Activated naive CD4-positive, alpha-beta T cell treated with anti-CD3 and anti-CD28 coated beads, Interleukin-2, amount 50 U/mL, for 16 hours (primary cell): ENCODE results near the gene LRRC61.
"Not testable (repeated sequence)": the region's sequence is repeated elsewhere in the genome, so short reads cannot be mapped to it uniquely, and the experiment has no call there.

Experiments used
- DNase-seq: peaks from one replicate; pipeline ENCODE4 v3.0.0-alpha.2; 2020

LRRC61 gene

DNA sequence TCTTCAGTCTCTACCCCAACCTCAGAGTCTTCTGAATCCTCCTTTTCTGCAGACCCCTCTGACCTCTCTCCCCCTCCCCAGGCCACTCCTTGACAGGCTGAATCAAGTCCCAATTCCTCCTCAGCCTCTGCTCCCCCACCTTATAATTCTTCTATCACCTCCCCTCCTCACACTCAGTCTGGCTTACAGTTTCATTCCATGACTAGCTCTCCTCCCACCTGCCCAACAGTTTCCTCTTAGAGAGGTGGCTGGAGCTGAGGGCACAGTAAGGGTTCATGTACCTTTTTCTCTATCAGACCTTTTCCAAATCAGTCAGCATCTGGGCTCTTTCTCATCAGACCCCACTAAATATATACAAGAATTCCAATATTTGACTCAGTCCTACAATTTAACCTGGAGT lies 14.6 kb upstream of the LRRC61 start:
- DNase-seq = no peak

DNA sequence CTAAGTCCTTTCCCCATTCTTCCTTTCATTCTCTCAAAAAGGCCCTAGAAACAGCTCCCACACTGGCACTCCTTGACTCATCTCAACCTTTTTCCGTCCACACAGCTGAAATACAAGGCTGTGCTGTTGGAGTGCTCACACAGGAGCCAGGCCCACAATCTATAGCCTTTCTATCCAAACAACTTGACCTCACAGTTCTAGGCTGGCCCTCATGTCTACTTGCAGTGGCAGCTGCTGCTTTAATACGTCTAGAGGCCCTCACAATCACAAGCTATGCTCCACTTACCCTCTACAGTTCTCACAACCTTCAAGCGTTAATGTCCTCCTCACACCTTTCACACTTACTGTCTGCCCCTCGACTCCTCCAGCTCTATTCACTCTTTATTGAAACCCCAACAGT lies 12.0 kb upstream of the LRRC61 start:
- DNase-seq = no peak

DNA sequence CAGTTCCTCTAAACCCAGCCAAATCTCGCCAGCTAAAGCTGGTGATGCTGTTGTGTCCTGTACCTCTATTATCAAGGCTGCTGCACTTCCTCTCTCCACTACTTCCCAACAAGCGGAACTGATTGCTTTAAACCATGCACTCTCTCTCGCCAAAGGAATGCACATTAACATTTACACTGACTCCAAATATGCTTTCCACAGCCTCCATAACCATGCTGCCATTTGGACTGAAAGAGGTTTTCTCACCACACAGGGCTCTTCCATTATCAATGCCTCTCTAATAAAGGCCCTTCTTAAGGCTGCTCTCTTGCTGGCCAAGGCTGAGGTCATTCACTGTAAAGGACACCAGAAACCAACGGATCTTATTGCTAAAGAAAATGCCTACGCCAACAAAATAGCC lies 11.4 kb upstream of the LRRC61 start:
- no peak for DNase-seq

DNA sequence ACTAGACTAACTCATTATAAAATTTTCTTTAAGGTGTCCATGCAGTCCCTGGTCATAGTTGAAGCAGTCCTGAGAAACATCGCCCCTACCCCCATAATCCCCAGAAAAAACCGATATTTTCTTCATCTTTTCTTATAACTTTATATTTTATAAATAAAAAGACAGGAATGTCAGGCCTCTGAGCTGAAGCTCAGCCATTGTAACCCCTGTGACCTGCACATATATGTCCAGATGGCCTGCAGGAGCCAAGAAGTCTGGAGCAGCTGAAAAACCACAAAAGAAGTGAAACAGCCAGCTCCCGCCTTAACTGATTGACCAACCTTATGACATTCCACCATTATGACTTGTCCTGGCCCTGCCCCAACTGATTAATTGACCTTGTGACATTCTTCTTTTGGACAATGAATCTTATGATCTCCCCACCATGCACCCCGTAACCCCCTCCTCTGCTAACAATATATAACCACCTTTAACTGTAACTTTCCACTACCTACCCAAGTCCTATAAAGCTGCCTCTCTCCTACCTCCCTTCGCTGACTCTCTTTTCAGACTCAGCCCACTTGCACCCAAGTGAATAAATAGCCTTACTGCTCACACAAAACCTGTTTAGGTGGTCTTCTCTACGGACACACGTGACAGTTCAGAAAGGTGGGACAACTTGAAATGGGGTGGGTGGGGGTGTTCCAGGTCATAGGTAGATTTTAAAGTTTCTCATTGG lies 10.3 kb upstream of the LRRC61 start:
- not testable (repeated sequence) for DNase-seq

DNA sequence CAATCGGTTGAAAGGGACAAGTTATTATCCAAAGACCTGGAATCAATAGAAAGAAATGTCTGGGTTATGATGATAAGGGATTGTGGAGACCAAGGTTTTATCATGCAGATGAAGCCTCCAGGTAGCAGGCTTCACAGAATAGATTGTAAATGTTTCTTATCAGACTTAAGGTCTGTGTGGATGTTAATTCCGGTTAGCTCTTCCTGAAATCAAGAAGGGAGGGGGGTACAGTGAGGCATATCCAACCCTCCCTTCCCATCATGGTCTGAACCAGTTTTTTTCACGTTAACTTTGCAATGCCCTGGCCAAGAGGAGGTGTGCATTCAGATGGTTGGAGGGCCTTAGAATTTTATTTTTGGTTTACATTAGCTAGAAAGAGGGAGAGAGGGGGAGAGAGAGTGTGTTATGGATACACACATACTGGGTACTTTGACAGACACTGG lies 9.8 kb upstream of the LRRC61 start:
- DNase-seq = no peak

DNA sequence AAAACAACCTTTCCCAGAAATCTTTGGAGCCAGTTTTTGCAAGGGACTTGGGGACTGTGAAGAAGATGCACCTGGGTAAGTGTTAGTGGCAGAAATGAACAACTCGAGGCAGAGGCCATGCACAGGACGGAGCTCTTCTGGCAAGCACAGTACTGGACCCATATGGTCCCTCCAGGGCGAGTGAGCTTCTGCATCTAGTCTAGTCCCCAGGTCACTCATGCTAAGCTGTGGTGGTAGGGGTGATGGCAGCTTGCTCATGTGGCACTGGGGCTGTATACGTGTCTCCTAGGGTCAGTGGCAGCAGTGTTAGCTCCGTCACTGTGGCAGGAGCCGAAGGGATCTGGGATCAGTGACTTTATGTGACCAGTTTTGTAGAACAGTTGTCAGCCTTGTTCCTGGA lies 9.3 kb upstream of the LRRC61 start:
- DNase-seq = no peak

DNA sequence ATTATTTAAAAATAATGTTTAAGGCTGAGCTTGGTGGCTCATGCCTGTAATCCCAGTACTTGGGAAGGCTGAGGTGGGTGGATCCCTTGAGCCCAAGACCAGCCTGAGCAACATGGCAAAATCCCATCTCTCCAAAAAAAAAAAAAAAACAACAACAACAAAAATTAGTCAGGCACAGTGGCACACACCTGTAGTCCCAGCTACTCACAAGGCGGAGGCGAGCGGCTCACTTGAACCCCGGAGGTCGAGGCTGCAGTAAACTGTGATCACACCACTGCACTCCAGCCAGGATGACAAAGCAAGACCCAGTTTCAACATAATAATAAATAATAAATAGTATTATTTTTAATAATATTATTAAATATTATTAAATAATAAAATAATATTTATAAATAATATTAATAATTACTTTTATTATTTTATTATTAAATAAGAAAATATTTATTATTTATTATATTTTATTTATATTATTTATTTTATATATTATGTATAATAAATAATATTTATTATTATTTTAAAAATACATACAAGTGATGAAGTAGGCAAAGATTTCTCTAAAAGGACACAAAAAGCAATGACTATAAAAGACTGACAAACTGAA lies 8.4 kb upstream of the LRRC61 start:
- no peak for DNase-seq

DNA sequence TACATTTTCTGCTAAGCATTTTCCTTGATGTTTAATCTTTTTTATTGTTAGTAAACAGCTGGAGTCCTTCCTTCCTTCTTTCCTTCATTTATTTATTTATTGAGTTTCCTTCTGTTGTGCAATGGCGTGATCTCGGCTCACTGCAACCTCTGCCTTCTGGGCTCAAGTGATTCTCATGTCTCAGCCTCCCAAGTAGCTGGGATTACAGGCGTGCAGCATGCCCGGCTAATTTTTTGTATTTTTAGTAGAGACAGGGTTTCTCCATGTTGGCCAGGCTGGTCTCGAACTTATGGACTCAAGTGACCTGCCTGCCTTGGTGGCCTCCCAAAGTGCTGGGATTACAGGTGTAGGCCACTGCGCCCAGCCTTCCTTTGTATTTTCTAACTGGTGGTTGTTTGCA lies 6.2 kb upstream of the LRRC61 start:
- DNase-seq = not testable (repeated sequence)

DNA sequence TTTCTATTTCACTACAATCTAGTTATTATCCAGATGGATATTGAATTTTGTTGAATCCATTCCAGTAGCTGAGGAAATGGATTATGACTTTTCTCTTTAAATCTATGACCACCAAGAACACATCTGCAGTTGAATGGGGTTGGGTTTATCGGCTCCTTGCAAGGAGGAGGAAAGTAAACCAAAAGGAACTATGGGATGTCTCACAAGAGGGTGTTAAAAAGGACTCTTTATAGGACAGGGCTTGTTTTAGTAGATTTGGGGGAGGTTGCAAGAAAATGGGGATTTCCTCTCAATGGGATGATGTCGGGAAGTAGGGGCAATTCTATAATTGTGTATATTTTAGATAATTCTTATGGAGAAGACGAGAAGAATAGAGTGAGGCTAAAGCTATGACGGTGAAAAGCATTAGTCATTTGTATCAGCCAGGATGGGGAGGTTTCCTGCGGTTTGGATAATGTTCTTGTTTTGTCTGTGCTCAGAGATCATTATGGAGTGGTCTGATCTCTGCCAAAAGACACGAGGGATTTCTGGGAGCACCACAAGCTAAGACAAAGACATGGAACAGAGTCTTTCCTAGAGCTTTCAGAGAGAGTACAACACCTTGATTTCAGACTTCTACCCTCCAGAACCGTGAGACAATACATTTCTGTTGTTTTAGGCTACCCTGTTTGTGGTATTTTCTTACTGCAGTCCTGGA lies 5.3 kb upstream of the LRRC61 start:
- no peak for DNase-seq

DNA sequence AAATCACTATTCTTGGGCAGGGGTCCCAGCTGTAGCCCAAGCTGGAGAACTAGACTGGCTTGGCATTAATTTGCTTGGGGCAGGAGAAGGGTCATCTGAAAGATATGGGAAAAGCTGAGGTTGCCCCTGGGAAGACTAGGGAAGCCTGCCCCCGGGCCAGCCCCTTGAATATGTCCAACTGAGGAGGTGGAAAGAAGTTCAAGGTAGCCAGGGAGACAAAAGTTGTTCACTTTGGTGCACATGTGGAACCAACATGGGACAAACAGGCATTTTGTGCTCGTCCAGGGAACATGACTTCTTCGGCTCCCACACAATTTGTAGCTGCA lies 1.4 kb upstream of the LRRC61 start:
- no peak for DNase-seq

DNA sequence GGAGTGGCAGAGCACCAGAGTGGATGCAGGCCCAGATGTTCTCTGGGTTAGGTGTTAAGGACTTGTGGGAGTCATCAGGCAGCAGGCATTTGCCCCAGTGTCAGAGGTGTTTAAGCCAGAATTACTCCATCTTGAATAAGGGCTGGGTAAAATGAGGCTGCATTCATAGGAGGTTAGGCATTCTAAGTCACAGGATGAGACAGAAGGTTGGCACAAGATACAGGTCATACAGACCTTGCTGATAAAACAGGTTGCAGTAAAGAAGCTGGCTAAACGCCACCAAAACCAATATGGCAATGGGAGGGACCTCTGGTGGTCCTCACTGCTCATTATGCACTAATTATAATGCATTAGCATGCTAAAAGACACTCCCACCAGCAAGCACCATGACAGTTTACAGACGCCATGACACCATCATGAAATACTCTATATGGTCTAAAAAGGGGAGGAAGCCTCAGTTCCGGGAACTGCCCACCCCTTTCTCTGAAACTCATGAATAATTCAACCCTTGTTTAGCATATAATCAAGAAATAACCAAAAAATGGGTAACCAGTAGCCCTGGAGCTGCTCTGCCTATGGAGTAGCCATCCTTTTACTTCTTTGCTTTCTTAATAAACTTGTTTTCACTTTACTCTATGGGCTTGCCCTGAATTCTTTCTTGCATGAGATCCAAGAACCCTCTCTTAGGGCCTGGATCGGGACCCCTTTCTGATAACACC lies 882 bp upstream of the LRRC61 start:
- peak; percentile 44 for DNase-seq

DNA sequence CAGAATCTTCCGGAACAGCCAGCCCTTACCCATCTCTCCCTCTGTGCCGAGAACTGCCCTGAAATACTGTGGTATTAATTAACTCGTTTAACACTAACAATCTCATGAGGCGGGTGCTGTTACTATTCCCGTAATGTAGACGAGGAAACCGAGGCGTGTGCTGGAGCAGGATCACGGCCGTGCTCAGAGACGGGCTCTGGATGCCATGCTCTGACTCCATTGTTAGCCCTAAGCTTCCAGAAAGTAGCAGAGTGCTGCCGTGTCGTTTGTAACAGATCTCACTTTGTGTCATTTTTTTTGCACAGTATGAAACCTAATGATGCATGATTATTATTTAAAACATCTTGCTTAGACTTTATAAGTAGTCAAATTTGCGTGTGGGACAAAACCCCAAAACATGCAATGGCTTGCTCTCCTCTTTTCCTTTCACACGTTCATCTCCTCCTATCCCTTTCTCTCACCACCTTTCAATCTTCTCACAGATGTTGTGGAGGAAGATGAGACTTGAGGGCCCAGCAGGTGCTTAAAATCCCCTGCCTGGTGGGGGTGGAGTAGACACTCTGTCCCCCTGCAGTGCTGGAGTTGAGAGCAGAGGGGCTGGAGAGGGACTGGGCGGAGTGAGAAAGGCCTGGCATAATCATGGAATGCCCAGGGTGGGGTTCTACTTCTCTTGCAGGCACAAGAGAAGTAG lies 672 bp downstream of the LRRC61 start:
- DNase-seq = no peak

DNA sequence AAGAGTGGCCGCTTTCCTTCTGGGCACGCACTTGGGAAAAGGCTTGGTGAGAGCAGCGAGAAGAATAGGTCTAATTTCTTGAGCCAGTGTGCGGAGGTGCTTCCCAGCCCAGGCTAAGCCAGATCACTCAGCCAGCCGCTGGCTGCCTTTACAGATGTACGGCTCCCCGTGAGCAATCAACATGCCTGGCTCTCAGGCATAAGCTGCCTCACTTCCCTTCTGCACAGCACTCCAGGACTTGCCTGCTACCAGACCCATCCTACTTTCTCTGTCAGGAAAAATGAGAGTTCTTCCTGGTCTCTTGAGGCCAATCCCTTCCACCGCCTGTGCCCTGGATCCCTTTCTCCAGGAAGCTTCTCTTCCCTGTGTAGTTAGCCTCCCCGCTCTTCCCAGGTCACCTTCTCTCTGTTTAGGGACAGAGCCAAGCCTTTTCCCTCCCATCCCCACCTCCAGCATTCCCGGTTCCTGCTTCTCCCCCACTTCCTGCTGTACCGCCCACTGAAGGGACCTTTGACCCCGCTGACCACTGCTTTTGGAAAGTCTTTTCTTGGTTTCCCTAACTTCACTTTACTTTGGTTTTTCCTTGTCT lies 1.3 kb downstream of the LRRC61 start:
- DNase-seq = no peak

DNA sequence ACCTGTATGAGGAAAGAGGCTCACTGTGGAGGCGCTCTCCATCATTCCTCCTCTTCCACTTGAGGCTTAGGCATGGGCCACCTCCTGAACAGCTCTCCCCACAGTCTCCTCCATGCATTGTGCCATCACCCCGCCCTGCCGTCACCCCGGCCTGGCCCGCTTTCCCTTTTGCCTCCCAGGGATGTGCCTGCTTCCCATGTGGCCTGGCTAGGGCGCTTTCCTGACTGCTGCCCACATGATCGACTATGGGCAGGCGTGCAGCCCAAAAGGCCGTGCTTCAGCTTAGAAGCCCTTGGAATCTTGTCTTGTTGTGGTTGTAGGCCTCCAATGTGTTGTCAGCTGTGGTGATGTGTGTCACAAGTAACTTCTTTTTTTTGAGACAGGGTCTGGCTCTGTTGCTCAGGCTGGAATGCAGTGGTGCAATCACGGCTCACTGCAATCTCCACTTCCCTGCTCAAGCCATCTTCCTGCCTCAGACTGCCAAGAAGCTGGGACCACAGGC lies 2.0 kb downstream of the LRRC61 start:
- no peak for DNase-seq

DNA sequence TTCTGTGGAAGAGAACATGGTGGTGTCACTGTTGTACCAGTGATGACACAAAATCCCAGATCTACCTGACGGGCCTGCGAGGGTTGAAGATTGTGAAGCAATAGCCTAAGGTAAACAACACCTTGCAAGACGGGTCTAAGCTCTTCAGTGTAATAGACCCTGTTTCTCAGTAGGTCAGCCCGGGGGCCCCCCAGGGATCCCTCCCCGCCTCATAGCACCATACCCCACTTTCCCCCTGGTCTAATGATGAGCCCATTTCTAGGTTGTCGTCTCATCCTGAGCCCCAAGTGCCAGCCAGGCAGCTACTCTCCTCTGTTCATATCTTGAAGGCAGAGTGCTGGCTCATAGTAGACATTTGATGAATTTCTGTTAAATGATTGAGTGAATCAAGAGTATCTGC lies 2.7 kb downstream of the LRRC61 start:
- DNase-seq = no peak

DNA sequence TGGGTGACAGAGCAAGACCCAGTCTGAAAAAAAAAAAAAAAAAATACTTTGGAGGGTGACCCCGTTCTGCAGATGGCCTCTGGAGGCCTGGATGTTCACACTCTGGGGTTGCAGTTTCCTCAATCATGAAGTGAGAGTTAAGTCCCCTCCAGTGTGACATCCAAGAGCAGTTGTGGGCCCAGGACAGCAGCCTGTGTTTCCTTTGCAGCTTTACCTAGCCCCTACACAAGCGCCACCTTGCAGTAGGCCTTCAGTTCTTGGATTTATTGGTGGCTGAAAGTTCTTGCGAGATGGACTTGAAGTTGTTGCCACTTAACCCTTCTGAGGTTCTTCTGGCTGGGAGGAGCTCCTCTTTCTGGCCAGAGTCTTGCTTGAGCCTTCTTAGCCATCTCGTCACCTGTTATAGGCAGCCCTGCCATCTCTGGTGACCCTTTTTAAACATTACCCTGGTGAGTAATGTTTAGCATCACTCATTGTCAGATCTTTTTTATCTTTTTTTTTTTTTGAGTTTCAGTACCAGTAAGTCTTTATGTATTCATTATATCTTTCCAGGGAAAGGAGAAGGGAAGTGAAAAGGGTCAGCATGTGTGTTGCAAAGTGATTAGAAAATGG lies 3.6 kb downstream of the LRRC61 start:
- DNase-seq = no peak

DNA sequence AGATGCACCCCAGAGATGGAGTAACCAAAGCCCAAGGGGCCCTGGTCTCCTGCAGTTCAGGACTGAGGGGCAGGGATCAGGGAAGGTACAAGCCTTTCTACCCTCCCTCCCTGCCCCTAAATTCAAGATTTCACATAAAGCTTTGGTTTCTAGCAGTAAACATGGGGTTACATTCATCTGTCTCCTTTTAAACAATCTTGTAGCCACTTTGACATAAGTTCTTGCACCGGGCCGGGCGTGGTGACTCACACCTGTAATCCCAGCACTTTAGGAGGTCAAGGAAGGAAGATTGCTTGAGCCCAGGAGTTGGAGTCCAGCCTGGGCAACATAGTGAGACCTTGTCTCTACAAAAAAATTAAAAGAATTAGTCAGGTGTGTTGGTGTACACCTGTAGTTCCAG lies 4.2 kb downstream of the LRRC61 start:
- DNase-seq = no peak

DNA sequence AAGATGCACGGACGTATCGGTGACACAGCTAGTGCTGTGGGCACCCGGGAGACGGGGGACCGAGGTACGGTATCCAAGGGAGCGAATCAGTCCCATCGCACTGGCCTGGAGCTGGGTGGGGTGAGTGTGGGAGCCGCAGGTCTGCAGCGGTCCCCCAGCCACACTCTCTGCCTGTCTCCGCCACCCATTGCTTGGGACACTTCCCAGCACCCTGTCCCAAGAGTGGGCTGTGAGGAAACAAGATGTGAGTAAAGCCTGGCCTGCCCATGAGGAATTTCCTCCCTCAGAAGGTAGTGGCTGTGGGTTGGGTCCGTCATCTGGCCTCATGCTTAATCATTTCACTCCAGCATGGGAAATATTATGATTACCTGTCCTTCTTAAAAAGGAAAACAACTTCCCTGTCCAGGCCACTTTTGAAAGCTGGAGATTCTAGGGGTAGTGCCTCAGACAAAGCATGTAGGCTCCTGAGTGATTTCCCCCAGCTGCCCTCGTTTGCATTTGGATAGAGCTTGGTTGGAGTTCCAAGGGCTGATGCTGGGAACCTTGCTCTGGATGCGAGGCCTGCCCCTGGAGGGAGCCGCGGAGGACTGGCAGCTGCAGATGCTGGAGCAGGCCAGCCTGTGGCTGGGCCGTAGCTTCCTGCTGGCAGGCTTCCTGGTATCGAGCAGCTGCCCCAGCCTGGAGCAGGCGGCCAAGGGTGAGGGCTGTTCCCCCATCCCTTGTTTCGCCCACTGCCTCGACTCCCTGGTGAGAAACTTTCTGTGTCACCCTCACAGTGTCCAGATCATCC lies 6.4 kb downstream of the LRRC61 start:
- no peak for DNase-seq

DNA sequence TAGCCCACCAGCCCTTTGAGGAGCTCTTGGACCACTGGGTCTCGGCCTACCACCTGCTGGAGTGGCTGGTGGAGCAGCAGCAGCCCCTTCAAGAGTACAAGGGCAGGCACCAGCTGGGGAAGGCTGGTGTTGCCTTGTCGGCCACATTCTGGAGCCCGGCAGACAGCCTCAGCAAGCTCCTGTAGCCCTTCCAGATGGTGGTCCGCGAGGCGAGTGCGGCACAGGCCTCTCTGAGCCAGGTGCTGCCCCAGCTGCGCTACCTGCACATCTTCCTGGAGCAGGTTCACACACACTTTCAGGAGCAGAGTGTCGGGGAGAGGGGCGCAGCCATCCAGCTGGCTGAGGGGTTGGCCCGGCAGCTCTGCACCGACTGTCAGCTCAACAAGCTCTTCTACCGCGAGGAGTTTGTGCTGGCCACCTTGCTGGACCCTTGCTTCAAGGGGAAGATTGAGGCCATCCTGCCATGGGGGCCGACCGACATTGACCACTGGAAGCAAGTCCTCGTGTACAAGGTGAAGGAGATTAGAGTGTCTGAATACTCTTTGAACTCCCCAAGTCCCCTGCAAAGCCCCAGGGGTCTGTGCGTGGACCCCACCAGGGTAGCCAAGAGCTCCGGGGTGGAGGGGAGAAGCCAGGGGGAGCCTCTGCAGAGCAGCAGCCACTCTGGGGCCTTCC lies 7.2 kb downstream of the LRRC61 start:
- no peak for DNase-seq

DNA sequence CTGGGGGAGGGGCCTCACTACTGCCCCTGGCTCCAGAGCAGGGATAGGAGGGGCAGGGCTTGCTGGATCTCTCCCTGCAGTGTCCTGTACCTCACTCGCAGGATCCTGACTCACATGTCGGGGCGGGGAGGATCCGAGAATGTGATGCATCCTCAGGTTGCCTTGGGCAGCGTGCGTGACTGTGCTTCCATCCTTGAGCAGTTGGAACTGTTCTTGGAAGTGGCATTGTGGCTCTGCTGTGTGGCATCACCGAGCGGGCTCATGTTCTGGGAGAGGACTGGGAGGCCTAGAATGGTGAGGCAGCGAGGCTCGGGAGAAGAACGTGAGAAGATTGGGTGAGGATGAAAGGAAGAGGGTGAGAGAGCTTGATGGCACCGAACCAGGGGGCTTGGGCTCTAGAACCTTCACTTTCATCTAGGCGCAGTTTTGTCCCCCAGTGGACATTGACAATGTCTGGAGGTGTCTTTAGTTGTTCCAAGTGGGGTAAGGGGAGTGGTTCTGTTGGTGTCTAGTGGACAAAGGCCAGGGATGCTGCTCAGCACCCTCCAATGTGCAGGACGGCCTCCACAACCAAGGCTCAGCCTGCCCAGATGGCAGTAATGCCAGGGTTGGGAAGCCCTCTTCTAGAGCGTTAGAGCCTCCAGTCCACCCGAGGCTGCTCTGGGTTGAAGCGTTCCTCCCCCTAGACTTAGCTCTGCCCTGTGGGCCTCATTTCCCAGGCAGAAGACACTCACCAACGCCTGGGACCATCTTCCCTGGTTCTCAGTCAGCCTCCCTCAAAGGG lies 9.9 kb downstream of the LRRC61 start:
- DNase-seq = no peak
